Small intestine (tissue), 7 donors: ENCODE results near the gene TNNT3. TPM values are rescaled to one million over a fixed set of nuclear protein-coding genes. Genes with fewer than 3 reads are reported as not detected.
"Not testable (repeated sequence)": the region's sequence is repeated elsewhere in the genome, so short reads cannot be mapped to it uniquely, and the experiment has no call there.

Experiments
- DNase-seq, 2 donors: peaks; one replicate each; pipeline versions ENCODE4 v3.0.0 to v3.0.0-alpha.2; 2013
- FAIRE-seq: peaks from 2 replicates; lab custom pipeline; 2012; peaks lifted over from hg19 to GRCh38; lab: Jason Lieb, UNC
- H3K27ac ChIP-seq, 3 donors: one replicate each; pipeline ENCODE4 v1.5.1; 2013; ENCODE audit warnings: low read length in 2 of 3, mild to moderate bottlenecking in 2 of 3, control low read depth in 1 of 3, inconsistent platforms in 1 of 3, low read depth in 1 of 3, moderate library complexity in 1 of 3
- H3K27me3 ChIP-seq, 3 donors: one replicate each; pipeline ENCODE4 v1.6.1; 2013; ENCODE audit warnings: low read length in 3 of 3, inconsistent platforms in 1 of 3; ENCODE audit not compliant: control insufficient read depth in 3 of 3, insufficient read depth in 3 of 3
- H3K36me3 ChIP-seq, 3 donors: one replicate each; pipeline ENCODE4 v1.6.1; 2013; ENCODE audit warnings: low read length in 3 of 3, inconsistent platforms in 1 of 3, low read depth in 1 of 3, mild to moderate bottlenecking in 1 of 3, moderate library complexity in 1 of 3; ENCODE audit not compliant: control insufficient read depth in 3 of 3, insufficient read depth in 2 of 3
- H3K4me1 ChIP-seq, 3 donors: one replicate each; pipeline ENCODE4 v1.6.1; 2013; ENCODE audit warnings: low read length in 2 of 3, inconsistent platforms in 1 of 3, low read depth in 1 of 3, mild to moderate bottlenecking in 1 of 3, moderate library complexity in 1 of 3; ENCODE audit not compliant: control insufficient read depth in 3 of 3, insufficient read depth in 2 of 3
- H3K4me3 ChIP-seq, 3 donors: one replicate each; pipeline ENCODE4 v1.5.1; 2013; ENCODE audit warnings: low read length in 3 of 3, control low read depth in 1 of 3, inconsistent platforms in 1 of 3, low read depth in 1 of 3, mild to moderate bottlenecking in 1 of 3, moderate library complexity in 1 of 3
- H3K9me3 ChIP-seq, 2 donors: one replicate each; pipeline ENCODE4 v1.6.1; 2013; ENCODE audit warnings: low read depth in 1 of 2, low read length in 1 of 2; ENCODE audit not compliant: control insufficient read depth in 2 of 2, insufficient read depth in 1 of 2
- WGBS, 3 donors: extraction: QIAGEN DNeasy Blood & Tissue Kit; methylation state at CpG; one replicate each; pipeline ENCODE4 v1.1.7; 2013; 5-methylcytosine and 5-hydroxymethylcytosine counted together
- polyA plus RNA-seq, 4 donors: library from polyadenylated mRNA; stranded (reverse) in 3 of 4; unstranded in 1 of 4; fragments of 200-250 nt in 3 of 4; fragments of 120-200 nt in 1 of 4; gene quantifications; one replicate each; pipeline versions ENCODE4 v1.2.1 to v1.2.3, GENCODE V29; 2013
- donor health status: healthy with polysubstance abuse.
- donor health status: control.
- donor health status: control.
- donor health status: Bipolar disorder and iron deficiency.
- donor health status: healthy.

TNNT3 gene
- polyA plus RNA-seq, 4 donors: 0.66 to 17.7 (median 4.4) TPM

DNA sequence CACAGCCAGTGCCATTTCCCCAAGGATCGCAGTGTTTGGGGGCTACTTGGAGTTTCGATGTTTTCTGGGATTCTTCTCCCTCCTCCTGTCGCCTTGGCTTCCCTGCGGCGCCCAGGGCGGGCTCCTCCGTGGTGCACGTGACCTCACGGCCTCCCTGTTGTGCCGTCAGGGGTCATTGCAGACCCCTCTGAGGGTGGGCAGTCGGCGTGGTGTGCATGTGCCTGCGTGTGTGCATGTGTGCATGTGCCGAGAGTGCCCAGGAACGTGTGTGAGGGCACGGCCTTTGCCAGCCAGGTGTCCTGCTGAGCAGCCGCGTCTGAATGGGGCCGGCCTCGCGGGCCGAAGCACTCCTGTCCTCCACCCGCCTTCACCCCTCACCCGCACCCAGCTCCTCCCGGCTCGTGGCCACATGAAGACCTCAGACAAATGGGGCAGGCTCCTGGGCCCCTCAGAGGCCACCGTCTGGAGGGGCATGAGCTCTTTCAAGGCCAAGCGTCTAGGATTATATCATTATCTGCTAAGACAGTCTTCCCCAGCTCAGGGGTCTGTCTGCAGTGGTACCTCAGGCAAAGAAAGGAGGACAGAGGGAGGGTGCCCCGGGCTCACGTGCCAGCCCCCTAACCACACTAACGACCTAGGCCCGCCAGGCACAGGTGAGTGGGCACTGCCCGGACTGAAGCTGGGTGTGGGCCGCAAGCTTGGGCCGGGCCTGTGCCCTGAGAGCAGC lies 18.3 kb downstream of the TNNT3 start:
- H3K27me3 ChIP-seq: no peaks in the 10 kb centered on the region

DNA sequence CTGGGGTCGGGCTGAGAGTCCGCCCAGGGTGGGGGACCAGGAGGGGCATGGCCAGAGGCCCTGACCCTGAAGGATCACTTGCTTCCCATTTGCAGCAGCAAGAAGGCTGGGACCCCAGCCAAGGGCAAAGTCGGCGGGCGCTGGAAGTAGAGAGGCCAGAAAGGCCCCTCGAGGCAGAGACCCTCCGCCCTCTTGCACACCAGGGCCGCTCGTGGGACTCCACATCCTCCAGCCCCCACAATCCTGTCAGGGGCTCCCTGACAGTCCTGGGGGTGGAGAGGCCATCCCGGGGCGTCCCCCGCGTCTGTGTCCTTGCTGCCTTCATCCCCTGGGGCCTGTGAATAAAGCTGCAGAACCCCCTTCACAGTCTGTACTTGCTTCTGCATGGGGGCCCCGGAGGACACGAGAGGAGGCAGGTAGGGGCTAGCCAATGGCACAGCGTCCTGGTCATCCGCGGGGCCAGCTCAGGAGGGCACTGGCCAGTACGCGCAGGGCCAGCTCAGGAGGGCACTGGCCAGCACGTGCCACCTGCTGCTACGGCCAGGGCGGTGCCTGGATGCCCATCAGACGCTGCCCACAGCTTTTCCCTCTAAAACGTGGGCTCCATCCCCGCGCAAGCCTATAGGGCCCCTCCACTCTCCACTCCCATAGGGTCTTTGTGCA lies 19.0 kb downstream of the TNNT3 start:
- WGBS, 3 donors: 76 to 85% (median 84%) methylated on average over 27 of the region's 27 CpGs
- Histone ChIP-seq H3K4me3 (no peak overlapping the region), H3K27ac (no peak overlapping the region), H3K36me3 (no peaks in the 10 kb centered on the region), H3K9me3 (no peaks in the 10 kb centered on the region), H3K4me1 (no peaks in the 10 kb centered on the region), H3K27me3 (no peaks in the 10 kb centered on the region)
- no peak for FAIRE-seq
- no peak for DNase-seq

More for the DNA sequence above, 18.3 kb downstream of the TNNT3 start:
- WGBS, 3 donors: 62 to 86% (median 73%) methylated on average over 35 of the region's 35 CpGs
- no peak overlapping the region for H3K27ac ChIP-seq
- H3K4me3 ChIP-seq: no peak overlapping the region
- H3K9me3 ChIP-seq: no peaks in the 10 kb centered on the region
- H3K36me3 ChIP-seq: no peaks in the 10 kb centered on the region
- DNase-seq (no peak), FAIRE-seq (no peak)
- H3K4me1 ChIP-seq: no peaks in the 10 kb centered on the region

GRCh38 chr11:1939006-1939625 lies 19.6 kb downstream of the TNNT3 start:
- DNase-seq: no peak
- no peak overlapping the region for H3K27ac ChIP-seq
- no peaks in the 10 kb centered on the region for H3K27me3 ChIP-seq
- no peaks in the 10 kb centered on the region for H3K36me3 ChIP-seq
- 22 to 32% (median 24%) methylated on average over 20 to 23 of the region's 23 CpGs for WGBS, 3 donors
- no peaks in the 10 kb centered on the region for H3K9me3 ChIP-seq
- H3K4me1 ChIP-seq: no peaks in the 10 kb centered on the region
- no peak overlapping the region for H3K4me3 ChIP-seq
- no peak for FAIRE-seq

- H3K27me3 ChIP-seq, DNase-seq, H3K27ac ChIP-seq, H3K36me3 ChIP-seq, H3K4me1 ChIP-seq, H3K4me3 ChIP-seq, H3K9me3 ChIP-seq: not testable (repeated sequence)
- FAIRE-seq: peak; percentile 87
- WGBS, 3 donors: 82 to 93% (median 85%) methylated on average over 1 of the region's 1 CpG
Observed at GRCh38 chr11:1939788-1940187, 20.3 kb downstream of the TNNT3 start.

GRCh38 chr11:1942558-1943260 lies 23.2 kb downstream of the TNNT3 start:
- no peak for DNase-seq
- H3K27ac ChIP-seq: no peak overlapping the region

DNA sequence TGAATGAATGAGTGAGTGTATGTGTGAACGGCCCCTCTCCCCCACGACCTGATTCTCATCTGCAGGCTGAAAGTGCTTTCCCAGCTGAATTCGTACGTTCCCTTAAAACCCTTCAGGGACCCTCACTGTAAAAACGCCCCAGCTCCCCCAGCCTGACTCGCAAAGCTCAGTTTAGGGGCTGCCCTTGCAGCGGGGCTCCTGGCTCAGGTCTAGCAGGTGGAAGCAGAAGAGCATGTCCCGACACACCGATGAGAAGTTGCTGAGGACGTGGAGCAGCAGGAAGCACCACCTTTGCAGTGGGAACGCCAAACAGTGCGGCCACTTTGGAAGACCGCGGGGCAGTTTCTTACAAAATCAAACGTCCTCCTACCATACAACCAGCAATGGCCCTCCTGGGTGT lies 24.1 kb downstream of the TNNT3 start:
- DNase-seq (no peak), FAIRE-seq (no peak)

More at GRCh38 chr11:1942558-1943260, 23.2 kb downstream of the TNNT3 start:
- H3K4me3 ChIP-seq: no peak overlapping the region
- no peak for FAIRE-seq
- H3K27me3 ChIP-seq: no peaks in the 10 kb centered on the region
- no peaks in the 10 kb centered on the region for H3K4me1 ChIP-seq
- 84 to 89% (median 89%) methylated on average over 10 of the region's 10 CpGs for WGBS, 3 donors
- H3K9me3 ChIP-seq: no peaks in the 10 kb centered on the region
- H3K36me3 ChIP-seq: no peaks in the 10 kb centered on the region

DNA sequence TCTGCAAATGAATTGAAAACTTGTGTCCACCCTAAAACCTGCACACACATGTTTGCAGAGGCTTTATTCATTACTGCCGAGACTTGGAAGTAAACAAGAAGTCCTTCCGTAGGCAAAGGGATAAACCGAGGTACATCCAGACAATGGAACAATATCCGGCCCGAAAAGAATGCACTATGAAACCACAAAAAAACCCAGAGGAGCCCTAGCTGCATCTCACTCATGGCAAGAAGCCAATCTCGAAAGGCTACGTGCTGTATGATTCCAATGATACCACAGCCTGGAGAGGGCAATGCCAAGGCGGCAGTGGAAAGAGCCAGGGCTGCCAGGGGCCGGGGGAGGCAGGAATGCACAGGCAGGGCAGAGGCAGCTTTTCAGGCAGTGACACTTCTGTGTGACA lies 24.5 kb downstream of the TNNT3 start:
- H3K27ac ChIP-seq: no peak overlapping the region
- FAIRE-seq (no peak), DNase-seq (no peak)
- no peaks in the 10 kb centered on the region for H3K4me1 ChIP-seq
- H3K9me3 ChIP-seq: no peaks in the 10 kb centered on the region
- 50 to 69% (median 61%) methylated on average over 9 of the region's 9 CpGs for WGBS, 3 donors
- H3K36me3 ChIP-seq: no peaks in the 10 kb centered on the region
- no peaks in the 10 kb centered on the region for H3K27me3 ChIP-seq
- no peak overlapping the region for H3K4me3 ChIP-seq

More for the DNA sequence above, 24.1 kb downstream of the TNNT3 start:
- Histone ChIP-seq H3K4me3 (no peak overlapping the region), H3K27ac (no peak overlapping the region), H3K36me3 (no peaks in the 10 kb centered on the region), H3K4me1 (no peaks in the 10 kb centered on the region), H3K27me3 (no peaks in the 10 kb centered on the region), H3K9me3 (no peaks in the 10 kb centered on the region)
- WGBS, 3 donors: 70 to 79% (median 77%) methylated on average over 15 of the region's 15 CpGs

DNA sequence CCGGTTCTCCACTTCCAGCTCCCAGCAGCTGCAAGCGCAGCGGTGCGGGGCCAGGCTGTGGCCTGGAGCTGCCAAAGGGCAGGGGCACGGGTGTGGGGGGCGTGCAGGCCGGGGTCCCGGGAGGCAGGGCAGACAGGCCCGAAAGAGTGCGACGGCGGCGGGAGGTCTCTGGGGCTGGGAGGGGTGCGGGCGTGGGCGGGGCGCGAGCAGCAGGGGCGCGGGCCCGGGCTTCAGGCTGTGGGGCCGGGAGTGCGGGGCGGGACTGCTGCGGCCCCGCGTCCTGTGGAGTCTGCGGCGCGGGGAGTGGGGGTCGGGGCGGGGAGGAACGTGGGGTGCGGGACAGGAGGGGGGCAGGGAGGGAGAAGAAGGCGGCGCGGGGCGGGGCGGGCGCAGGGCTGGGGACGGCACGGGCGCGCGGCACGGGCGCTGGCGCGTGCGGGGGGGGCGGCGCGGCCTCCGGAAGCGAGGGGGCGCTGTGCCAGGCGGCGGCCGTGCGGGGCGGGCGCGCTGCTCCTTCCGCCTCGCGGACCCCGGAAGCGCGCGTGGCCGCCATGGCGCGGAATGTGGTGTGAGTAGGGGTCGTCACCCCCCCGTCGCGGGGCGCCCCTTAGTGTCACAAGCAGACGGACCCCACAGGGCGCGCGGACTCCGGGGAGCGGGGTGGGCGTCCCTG lies 27.4 kb downstream of the TNNT3 start, which contains the start of gene MRPL23:
TSS of gene MRPL23 (plus strand) at position 521 of the 673 bp plus-strand sequence. CDS start at position 552, 31 bp downstream.
- DNase-seq: no peak
- no peak within 1 kb of the TSS for H3K27ac ChIP-seq
- WGBS, 3 donors: no CpG with 5 or more reads among the region's 85 CpGs
- H3K9me3 ChIP-seq: no peaks in the 10 kb centered on the region
- no peaks in the 10 kb centered on the region for H3K4me1 ChIP-seq
- no peak within 1 kb of the TSS for H3K4me3 ChIP-seq
- FAIRE-seq: no peak
- H3K27me3 ChIP-seq: no peaks in the 10 kb centered on the region
- H3K36me3 ChIP-seq: no peaks in the 10 kb centered on the region
